ENCODE results near the gene THG1L.

GRCh38 chr5:157766442-157766841 is 35.2 kb downstream of the THG1L start:
- TF ChIP-seq CTCF (IDR thresholded peaks at IDR 0.05) (no peak), EZH2 (IDR thresholded peaks at IDR 0.05; ENCODE audit: borderline replicate concordance, insufficient read depth, low read depth, low read length, poor library complexity, severe bottlenecking) (no peak)

Data from B cell (primary cell).